ENCODE data around the gene PHACTR3.
A peak's percentile ranks its signal among the peaks of the same experiment; 100 is the strongest.

The PHACTR3 gene

DNA sequence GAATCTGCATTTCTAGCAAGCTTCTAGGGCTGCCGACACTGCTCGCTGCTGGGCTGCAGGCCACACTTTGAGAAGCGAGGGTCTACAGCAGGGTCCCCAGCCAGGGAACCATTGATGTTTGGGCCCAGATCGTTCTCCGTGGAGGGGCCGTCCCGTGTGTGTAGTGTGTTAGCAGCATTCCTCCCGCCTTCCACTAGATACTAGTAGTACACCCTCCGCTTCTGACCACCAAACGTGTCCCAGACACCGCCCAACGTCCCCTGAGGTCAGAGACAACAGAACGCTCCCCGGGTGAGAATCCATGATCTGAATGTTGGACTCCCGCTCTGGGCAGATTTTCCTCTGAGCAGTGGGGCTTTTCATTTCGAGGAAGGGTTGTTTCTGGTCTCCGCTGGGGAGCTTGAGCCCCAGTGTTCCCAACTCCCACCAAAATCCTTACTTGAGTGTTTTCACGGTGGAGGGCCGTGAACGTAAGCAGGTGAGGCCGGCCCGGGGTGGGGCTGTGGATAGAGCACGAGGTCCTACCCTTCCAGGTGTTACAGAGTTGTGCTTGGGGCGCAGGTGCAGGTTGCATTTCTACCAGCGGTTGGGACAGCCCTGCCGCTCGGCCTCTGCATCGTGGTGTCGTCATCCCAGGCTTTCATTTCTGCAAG, 204.5 kb downstream of the PHACTR3 start:
- peak in 1 of 2 donors; percentile 54 for DNase-seq
- Histone ChIP-seq H3K27me3 (no peaks in the 10 kb centered on the region), H3K4me1 (no peaks in the 10 kb centered on the region), H3K9me3 (no peaks in the 10 kb centered on the region), H3K4me3 (no peak overlapping the region), H3K27ac (no peak overlapping the region), H3K36me3 (no peaks in the 10 kb centered on the region)
- intact Hi-C loops (cut with DNase I; ENCODE audit: low total_unique reads) = no loop called here
- TF ChIP-seq, protein P1, sequence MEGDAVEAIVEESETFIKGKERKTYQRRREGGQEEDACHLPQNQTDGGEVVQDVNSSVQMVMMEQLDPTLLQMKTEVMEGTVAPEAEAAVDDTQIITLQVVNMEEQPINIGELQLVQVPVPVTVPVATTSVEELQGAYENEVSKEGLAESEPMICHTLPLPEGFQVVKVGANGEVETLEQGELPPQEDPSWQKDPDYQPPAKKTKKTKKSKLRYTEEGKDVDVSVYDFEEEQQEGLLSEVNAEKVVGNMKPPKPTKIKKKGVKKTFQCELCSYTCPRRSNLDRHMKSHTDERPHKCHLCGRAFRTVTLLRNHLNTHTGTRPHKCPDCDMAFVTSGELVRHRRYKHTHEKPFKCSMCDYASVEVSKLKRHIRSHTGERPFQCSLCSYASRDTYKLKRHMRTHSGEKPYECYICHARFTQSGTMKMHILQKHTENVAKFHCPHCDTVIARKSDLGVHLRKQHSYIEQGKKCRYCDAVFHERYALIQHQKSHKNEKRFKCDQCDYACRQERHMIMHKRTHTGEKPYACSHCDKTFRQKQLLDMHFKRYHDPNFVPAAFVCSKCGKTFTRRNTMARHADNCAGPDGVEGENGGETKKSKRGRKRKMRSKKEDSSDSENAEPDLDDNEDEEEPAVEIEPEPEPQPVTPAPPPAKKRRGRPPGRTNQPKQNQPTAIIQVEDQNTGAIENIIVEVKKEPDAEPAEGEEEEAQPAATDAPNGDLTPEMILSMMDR (IDR thresholded peaks at IDR 0.05) = no peak

DNA sequence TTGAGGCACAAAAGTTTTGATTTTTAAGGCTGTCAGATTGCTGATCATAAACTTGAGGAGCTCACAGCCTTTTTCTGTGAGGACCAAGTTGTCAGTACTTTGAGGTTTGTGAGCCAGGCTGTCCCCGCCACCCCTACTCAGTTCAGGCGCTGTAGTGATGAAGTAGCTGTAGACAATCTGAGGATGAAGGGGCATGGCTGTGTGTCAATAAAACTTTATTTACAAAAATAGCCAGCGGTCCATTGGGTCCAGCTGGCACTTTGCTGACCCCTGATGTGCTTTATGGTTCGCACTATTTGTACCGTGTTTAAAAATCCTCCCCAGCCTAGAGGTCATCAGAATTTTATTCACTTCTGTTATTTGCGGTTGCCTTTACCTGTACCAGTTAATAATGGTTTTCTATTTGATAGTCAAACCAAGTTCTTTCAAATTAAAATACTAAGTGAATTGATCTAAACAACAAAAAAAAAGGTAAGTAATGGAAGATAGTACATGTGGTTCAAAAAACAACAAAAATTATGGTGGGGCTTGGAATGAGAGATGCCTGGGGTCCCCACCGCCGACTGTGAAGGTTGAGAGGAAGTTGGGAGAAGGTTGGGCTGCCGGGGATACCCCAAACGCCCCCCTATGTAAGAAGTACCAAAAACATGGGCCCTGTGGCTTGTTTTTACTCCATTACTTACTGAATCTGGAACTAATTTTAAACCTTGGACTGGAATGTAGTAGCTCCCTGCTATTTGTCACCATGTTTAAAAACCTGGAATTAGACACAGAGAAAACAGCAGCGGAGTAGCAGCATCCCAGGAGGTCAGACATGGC, 205.5 kb downstream of the PHACTR3 start:
- H3K36me3 ChIP-seq = no peaks in the 10 kb centered on the region
- no peaks in the 10 kb centered on the region for H3K27me3 ChIP-seq
- no peaks in the 10 kb centered on the region for H3K9me3 ChIP-seq
- intact Hi-C loops (cut with DNase I; ENCODE audit: low total_unique reads) = no loop called here
- H3K27ac ChIP-seq = no peak overlapping the region
- peak in 1 of 2 donors; percentile 27 for DNase-seq
- TF ChIP-seq, protein P1 (IDR thresholded peaks at IDR 0.05) = no peak
- H3K4me3 ChIP-seq = no peak overlapping the region
- H3K4me1 ChIP-seq = no peaks in the 10 kb centered on the region

DNA sequence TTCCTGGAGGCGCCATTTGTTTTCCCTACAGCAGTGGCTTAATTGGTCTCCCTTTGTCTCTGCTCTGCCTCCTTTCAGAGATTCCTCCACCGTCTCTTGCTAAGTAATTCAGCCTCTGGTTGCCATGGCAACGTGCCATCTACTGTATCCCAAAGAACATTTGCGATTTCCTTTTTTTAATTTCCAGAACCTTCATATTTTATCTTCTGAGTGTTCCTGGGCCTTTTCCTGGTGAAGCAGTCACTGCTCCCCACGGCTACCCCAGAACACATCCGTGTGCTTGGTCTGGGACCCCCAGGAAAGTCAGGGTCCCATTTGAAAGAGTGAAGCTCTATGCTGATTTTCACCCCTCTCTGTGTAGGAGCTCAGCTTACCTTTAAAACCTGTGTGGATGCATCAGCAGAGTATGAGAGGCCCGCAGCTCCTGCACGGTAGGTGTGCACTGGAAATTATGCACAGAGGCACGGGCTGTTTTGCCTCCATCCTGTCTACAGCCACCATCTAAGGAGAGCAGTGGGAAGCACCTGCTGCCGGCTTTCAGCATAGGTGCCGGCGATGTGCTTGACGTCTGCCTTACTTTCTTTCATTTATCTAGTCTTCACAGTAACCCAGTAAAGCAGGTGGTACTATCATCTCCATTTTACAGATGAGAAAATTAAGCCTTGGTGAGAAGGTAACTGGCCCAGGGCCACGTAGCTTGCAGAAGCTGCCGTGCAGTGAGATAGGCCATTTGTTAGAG, 206.3 kb downstream of the PHACTR3 start:
- Histone ChIP-seq H3K36me3 (no peaks in the 10 kb centered on the region), H3K27me3 (no peaks in the 10 kb centered on the region), H3K4me3 (no peak overlapping the region), H3K9me3 (no peaks in the 10 kb centered on the region), H3K4me1 (no peaks in the 10 kb centered on the region), H3K27ac (no peak overlapping the region)
- intact Hi-C loops (cut with DNase I; ENCODE audit: low total_unique reads) = no loop called here
- TF ChIP-seq, protein P1 (IDR thresholded peaks at IDR 0.05) = no peak
- DNase-seq = peak in 1 of 2 donors; percentile 21

DNA sequence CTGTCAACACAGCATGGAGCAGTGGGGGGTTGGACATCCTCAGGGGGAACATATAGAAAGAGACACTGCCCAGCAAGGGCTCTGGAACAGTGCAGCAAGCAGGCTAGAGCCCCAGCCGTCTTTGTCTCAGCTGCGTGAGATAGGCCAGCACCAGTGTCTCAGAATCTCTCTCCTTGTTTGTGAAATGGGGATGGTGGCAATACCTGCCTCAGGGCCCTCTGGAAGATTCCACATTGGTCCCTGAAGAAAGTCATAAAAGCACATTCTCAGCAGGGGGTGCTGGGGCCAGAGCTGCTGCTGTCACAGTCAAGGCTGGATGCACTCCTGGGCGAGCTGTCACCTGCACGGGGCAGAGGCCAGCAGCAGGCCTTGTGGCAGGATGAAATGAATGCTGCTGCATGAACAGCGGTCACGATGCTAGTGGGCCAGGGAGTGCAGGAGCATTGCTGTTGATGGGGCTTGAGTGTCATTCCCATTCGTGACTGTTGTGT, 207.4 kb downstream of the PHACTR3 start:
- TF ChIP-seq, protein P1 (IDR thresholded peaks at IDR 0.05) = no peak
- Histone ChIP-seq H3K9me3 (no peaks in the 10 kb centered on the region), H3K4me3 (no peak overlapping the region), H3K27me3 (no peaks in the 10 kb centered on the region), H3K27ac (no peak overlapping the region), H3K4me1 (no peaks in the 10 kb centered on the region), H3K36me3 (no peaks in the 10 kb centered on the region)
- intact Hi-C loops (cut with DNase I; ENCODE audit: low total_unique reads) = no loop called here
- peak in 1 of 2 donors; percentile 48 for DNase-seq

DNA sequence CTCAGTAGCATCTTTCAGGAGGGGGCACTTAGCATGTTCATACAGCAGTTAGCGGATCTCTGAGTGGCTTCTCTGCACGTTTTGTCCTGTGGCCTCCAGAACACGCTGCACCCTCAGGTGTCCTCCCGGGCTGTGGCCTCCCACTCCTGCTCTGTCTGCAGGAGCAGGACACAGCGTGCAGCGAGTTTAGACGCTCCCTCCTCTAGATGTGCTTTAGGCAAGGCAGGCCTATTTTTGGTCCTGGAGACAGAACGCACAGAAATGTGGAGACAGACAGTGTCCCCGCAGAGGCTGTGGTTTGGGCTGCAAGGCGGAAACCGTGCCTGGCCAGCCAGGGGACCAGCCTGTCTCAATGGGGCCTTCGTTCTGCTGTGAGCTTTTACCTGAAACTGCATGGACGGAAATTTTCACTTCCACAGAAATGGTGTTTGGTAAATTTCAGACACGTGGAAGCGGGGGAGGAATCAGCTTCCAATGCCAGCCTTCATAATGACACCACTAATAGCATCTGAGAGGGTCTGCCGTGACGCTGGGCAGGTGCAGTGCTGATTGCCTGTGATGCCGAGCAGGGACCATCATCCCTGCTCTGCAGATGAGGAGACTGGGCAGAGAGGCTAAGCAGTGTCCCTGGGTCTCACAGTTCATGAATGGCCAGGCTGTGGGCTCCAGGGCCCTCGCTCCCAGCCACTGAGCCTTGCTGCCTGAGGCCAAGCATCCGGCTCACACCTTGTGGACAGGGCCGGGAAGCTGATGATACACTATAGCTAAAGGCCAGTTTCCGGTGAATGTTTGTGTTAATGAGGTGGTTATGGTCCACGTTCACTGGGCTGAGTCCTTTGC, 208.2 kb downstream of the PHACTR3 start:
- no peaks in the 10 kb centered on the region for H3K36me3 ChIP-seq
- no peak overlapping the region for H3K27ac ChIP-seq
- DNase-seq = peak in 1 of 2 donors; percentile 21
- no peaks in the 10 kb centered on the region for H3K27me3 ChIP-seq
- H3K4me1 ChIP-seq = no peaks in the 10 kb centered on the region
- TF ChIP-seq, protein P1 (IDR thresholded peaks at IDR 0.05) = no peak
- no peak overlapping the region for H3K4me3 ChIP-seq
- H3K9me3 ChIP-seq = no peaks in the 10 kb centered on the region
- intact Hi-C loops (cut with DNase I; ENCODE audit: low total_unique reads) = no loop called here

All from tibial artery (tissue), 4 donors.